ENCODE results near the gene LARP1.

The LARP1 gene

DNA sequence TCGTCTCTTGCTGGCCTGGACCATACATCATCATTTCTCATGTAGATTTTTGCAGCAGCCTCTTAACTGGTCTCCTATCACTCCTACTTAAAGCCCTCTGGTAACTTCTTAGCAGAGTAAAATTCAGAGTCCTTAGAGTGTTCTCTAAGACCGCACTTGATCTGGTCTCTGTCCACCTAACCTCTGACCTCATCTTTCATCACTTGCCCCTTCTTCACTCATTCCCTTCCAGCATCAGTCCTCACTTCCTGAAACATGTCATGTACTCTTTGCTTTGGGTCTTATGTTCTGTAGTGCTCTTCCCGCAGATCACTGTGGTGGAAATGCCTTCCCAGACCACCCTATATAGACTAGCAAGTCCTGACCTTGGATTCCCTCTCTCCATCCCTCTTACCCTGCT is 9.8 kb downstream of the LARP1 start:
- DNase-seq, result no peak

DNA sequence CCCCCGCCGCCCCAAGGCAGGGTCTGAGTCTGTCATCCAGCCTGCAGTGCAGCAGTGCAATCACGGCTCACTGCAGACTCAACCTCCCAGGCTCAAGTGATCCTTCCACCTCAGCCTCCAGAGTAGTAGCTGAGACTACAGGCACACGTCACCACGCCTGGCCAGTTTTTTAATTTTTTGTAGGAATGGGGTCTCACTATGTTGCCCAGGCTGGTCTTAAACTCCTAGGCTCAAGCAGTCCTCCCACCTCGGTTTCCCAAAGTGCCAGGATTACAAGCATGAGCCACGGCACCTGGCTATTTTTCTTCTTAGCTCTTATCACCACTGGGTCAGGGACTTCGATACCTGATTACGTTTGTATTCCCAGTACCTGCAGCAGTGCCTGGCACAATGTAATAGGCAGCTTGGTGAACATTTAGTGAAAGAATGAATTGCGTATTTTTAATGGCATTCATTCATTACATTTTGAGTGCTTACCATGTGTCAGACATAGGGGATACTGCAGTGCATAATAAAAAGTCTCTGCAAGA is 10.3 kb downstream of the LARP1 start:
- DNase-seq, result no peak

DNA sequence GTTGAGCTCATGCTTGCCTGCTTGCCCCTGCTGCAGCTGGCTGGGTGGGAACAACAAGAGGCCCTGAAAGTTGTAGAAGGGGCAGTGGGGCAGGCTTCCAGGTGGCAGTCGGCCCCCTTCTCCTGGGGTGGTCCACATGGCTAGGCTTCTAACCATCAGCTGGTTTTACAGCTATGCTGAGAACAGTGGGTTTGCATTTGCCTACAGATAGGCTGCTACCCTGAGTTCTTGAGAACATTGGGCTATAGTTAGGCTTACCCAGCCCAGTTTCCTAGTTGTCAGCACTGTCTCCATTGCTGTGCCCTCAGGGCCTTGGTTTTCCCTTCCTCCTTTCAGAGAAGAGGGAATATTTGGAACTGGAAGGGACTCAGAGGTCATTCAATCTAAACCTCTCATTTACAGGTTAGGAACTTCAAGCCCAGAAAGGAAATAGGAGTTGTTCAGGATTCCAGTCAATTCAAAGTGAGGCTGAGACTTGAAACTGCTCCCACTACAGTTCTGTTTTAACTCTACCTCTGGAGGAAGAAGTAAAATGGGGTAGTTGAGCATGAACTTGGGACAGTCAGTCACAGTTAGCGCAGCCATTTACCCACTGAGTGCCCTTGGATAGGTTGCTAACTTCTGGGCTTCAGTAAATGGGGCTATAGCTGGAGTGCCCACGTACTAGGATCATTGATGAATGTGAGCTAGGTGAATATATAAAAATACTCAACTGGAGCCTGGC is 11.5 kb downstream of the LARP1 start:
- DNase-seq, result no peak

DNA sequence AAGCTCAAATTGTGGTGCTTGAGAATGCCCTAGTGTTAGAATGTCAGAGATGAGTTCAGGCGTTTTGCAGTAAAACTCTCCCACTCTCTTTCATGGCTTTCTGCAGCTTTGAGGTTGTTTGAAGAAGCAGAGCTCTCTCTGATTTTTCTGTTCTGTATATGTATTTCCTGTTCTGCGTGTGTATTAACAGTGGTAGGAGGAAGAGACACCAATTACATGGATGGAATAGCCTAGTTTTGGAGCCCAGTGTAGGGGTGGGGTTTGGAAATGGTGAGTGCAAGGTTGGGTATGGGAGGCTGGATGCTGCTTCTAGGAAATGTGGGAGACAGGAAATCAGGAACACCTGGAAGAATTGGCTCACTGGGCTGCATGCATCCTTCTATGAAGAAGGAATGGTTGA is 12.4 kb downstream of the LARP1 start:
- DNase-seq, result no peak

DNA sequence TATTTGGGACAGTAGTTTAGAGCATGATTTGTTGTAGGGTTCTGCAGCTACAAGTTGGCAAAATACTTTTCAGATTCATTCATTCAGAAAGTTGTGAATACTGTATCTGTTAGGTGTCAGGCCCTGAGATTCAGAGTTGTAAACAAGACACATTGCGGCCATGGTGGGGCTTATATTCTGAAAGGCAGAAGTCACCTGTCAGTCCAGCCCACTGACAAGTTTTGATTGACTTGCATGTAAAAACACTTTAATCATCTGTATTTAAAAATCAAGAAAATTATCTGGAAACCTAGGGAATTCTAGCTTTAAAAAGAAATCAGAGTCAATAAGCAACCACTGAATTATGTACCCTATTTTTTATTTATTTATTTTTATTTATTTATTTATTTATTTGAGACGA is 13.0 kb downstream of the LARP1 start:
- no peak for DNase-seq

DNA sequence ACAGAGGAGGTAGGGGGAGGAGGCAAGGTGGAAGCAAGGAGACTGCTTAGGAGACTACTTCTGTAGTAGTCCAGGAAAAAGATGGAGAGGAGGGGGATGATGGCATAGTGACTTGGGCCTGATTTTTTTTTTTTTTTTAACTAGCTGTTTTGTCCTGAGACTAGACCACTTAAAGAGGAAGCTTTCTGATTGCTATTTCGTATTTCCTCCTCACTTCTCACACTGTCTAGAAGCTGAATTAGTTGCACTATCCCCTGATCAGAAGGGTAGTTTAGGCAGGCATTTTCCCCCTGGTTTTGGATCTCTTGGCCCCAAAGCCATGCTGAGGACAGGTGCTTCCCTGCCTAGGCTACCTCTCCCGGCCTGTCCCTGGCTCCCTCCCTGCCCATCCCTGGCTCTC is 14.9 kb downstream of the LARP1 start:
- no peak for DNase-seq

DNA sequence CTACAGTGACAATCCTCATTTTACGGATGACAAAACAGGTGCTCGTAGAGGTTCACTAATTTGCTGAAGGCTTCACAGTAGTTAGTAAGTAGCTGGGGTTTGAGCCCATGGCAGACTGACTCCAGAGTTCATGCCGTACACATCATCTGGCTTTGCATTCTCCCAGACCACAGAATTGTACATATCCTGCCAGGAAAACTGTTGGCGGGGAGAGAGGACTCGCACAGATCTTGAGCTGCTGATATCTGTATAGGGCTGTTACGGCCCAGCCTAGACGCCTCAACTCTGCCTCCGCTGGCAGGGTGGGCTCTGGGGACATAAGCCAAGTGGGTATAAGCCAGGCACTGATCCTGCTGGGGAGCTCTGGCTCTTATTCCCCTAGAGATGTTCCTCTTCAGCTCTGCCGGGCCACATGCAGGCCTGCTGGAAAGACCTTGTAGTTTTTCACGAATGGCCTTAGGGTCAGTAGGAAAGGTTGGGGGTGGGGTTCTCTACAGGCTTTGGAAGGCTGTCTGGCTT is 16.3 kb downstream of the LARP1 start:
- DNase-seq, result no peak

DNA sequence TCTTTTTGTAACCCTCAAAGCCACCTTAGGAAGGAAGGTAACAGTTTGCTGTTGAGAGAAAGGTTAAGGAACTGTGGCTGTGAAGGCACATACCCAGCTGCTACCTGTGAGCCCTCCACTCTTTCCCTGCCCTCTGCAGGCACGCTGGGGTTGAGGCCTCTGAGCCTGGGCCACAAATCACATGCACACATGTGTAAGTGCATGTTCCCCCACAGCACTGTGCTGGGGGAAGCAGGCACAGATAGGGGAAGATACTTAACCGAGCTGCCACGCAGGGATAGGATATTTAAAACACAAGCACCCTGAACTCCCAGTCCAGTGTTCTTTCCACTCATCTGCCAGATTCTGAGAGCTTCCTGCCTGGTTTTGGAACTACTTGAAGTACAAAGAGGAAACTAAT is 18.1 kb downstream of the LARP1 start:
- no peak for DNase-seq

DNA sequence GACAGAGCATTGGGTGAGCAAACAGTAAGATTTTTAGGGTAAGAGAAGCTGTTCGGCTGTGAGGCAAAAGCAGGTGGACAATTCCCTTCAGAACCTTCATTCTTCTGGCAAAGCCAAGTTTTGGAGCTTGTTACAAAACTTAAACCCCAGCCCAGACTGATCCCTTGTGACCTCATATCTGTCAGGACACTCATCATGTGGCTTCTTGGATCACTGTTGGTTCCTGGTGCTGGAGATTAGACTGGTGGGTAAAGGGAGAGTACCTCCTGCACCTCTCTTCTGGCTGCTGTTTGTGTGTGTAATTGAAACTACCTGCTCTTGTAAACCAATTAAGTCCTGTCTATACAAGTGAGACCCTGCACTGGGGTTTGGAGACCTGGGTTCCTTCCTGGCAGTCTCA is 21.0 kb downstream of the LARP1 start:
- DNase-seq, result no peak

DNA sequence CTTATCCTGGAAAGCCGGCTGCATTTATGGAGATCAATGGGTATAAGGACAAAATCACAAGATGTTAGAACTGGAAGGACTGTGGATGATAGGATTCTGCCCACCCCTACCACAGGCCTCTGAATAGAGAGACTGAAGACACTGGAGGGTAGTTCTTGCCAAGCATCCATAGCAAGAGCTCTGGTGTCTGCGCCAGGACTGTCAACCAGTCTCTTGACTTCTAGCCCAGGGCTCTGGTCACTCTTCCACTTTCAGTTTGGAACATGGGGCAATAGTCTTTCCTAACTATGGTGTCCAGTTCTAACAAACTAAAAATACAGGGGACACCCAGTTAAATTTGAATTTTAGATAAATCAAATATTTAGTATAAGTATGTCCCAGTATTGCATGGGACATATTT is 23.4 kb downstream of the LARP1 start:
- DNase-seq, result no peak

DNA sequence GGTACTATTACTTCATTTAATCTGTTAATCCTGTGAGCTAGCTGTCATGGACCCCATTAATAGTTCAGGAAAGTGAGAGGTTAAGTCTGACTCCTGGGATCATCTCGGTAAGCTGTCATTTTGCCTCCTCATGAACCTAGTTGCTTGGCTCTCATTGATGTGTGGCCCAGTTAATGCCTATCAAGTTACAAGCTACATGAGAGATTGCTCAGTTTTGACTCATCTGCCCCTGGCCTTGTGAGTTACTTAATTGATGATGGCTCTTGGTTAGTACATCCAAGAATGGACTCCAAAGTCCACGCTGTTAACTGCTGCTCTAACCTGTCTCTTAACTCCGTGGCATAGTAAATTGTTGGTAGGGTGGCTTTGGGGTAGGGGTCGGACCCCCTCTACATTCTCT is 23.9 kb downstream of the LARP1 start:
- DNase-seq, result no peak

DNA sequence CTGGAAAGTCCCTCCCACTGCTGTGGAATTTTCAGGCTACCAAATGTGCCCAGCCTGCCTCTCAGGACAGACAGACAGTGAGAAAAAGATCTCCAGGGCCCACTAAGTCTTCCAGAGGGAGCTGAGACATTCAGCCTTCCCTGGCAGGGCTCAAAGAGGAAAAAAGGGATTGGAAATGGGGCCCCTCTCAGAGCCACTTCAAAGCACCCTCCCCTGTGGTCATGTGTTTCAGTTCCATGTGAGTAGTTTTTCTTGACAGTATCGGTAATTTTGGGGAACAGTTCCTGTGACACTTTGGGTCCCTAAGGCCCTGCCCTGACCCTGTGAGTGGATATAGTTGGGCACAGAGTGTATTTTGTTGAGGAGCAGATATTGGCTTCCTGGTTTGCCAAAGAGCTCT is 25.0 kb downstream of the LARP1 start:
- DNase-seq, result no peak

DNA sequence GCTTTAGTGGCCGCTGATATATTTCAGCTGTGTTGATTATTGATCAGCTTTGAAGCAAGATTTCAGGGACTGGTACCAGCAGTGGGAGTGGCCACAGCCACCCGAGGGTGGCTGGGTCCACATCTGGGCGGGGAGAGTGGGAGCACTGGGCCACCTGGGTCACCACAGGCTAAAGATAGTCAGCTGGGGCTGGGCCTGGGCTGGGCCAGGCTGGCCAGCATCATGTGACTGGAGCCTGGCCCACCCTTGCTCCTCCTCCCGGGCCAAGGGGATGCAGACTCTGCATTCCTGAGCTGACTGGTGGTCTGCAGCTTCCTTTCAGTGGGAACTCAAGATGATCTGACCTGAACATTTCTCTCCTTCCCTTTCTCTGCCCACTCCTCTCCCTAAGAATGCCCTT is 27.1 kb downstream of the LARP1 start:
- no peak for DNase-seq

DNA sequence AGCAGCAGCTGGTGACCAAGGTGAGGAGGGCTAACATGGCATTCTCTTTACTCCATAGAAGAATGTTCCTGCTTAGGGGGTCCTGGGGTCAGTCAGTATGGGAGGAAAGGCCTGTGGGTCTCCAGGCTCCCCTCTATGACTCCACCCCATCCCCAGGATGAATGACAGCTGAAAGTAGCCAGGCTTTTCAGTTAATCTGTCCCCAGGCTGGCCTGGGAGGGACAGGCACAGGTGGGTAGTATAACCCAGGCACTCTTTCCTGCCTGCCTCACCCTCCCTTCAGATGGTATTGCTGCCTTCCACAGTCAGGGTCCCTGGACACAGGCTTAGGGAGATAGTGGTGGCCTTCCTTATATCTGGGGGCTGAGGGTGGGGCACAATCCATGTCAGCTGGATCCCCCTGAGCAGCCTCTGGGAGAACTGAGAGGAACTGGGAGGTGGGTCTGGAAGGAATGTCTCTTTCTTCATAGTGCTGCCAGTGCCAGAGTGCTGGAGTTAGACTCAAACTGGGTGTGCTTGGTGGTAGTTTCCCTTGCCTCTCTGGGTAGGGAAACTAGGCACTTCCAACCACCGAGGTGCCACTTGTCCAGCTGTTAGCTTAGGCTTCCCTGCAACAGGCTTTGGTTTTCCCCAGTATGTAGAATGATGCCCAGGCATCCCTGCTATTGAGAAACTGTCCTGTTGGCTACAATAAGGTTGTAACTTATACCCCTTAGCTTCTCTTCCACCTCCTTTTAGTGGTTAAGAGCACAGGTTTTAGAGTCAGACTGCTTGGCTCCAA is 27.8 kb downstream of the LARP1 start:
- no peak for DNase-seq

DNA sequence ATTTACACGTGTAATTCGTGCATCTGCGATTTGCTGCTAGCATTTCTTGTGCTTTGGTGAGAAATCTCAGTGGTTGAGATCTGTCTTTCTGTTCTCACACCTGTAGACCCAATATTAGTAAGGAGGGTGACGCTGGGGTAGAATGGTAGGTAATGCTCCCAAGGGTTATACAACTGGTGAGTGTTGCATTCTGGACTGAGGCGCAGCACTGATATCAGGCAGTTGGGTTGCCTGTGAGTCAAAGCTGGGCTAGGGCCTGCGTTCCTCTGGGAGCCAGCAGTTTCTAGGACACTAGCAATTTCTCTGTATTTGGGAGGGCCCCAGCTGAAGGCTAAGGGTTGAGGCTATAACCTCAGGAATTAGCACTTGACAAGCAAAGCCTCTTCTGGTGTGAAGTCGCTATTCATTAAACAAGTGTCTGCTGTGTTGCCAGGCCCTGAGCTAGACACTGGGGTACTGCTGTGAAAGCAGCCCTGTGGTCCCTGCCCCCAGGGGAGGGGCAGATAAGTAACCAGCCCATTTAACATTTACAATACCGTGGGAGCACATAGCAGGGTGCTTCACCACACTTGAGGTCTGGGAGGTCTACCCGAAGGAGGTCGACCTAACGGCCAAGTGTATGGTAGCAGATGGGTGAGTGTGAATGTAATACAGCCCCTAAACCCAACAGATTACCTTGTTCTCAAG is 28.7 kb downstream of the LARP1 start:
- DNase-seq, result no peak

DNA sequence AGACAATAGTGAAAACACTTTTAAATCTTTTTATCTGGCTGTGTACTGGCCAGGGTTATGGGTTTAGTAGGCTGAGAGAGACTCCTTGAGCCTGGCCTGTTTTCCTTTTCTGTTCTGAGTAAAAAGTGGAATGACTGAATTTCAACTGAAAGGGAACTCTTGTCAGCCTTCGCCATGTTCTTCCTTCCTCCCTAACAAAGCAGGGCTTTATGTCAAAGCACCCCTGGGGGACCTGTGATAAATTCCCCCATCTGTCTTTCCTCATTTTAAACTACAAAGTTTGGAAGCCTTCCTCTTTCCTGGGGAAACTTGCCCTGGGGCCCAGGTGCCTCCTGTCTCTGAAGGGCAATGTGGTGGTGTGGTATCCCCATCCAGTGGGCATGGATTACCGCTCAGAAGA is 29.7 kb downstream of the LARP1 start:
- DNase-seq, result no peak

DNA sequence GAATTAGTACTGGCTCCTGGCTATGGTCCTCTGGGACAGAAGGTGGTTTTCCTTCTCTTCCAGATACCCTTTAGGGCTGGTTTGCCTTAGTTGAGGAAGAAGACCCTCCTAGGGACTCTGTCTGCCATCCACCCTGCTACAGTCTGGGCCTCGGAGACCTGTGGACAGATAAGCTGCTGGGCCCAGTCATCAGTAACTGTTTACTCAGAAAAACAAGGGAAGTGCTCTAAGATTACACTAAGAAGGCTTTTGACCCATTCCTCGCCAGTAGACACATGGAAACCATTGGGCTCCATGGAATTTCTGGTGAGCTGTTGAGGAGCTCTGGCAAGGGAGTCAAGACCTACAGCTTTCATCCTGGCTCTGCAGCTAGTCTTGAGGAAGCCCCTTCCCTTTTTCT is 31.2 kb downstream of the LARP1 start:
- no peak for DNase-seq

DNA sequence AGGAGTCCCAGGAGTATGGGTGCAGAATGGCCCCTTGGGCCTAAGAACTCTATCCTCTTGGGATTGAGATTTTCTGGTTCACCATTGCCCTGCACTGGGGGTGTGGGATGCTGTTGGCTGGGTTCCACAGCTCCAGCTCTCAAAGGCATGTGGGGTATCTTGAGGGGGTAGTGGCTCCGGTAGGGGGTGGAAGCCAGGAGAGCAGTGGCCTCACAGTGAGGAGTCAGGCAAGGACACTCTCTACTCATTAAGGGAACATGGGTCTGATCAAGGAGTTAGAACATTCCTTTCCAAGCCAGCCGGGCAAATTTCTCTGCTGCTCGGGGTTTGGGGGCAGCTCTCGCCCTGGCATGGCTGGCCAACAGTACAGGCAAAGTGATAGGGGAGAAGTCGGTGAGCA is 33.0 kb downstream of the LARP1 start:
- DNase-seq, result no peak

DNA sequence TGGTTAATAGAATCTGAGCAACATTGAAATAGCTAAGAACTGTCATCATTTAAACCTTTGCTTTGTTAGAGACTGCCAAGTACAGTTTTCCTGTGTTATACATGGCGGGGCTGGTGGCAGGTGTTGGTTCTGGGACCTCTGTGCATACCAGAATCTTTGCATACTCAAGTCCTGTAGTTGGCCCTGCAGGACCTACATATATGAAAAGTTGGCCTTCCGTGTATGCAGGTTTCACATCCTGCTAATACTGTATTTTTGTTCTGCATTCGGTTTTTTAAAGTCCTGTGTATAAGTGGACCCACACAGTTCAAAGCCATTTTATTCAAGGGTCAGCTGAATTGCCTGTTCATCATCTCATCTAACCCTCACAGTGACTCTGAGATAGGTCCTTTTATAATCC is 36.4 kb downstream of the LARP1 start:
- no peak for DNase-seq

DNA sequence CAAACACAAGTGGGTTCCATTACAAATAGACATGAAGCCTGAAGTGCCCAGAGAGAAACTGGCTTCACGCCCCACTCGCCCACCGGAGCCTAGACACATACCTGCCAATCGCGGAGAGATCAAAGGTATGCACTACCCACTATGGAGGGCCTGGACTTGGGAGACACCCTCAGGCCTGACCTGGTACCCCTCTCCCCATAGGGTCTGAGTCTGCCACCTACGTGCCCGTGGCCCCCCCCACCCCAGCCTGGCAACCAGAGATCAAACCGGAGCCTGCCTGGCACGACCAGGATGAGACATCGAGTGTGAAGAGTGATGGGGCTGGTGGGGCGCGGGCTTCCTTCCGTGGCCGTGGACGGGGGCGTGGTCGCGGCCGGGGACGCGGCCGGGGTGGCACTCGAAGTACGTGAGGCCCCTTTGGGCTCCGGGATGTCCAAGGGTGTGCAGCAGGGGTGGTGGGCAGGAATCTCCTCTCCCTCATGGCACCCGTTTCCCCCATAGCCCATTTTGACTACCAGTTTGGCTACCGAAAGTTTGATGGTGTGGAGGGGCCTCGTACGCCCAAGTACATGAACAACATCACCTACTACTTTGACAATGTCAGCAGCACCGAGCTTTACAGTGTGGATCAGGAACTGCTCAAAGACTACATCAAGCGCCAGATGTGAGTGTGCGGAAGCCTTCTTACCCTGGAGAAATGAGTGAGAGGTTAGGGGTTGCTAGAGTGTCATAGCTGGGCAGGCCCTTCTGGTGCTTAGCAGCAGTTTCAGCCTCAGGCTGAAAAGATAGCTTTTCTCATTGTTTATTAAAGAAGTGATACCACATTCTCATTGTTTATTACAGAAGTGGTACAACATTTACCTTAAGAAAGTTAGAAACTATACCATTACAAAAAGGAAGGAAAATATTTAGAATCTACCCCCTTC is 38.7 kb downstream of the LARP1 start:
- no peak for DNase-seq

DNA sequence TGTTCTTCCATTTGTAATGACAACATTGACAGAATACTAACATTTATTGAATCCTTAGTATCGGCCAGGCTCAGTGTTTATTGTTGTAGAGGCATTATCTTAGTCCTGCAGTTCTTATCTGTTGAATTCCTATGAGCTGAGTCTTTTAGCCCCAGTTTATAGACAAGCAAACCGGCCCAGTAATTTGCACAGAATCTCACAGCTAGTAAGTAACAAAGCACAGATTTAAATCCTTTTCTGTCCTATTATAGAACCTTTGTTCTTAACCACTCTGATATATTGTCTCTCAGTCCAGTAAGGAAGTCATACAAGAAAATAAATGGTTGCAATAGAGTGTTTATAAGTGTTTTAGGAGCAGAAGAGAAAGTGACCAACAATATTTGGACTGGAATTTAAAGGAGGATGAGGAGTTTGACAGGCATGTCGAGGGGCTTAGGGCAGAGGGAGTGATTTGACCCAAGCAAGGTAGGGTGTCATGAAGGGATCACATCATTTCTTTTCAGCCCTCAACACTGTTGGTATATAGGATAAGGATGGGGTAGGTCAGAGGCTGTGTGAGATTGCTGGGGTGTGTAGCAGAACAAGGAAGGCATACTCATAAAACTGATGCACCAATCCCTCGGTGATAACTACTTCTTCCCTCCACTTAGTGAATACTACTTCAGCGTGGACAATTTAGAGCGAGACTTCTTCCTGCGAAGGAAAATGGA is 39.5 kb downstream of the LARP1 start:
- no peak for DNase-seq

DNA sequence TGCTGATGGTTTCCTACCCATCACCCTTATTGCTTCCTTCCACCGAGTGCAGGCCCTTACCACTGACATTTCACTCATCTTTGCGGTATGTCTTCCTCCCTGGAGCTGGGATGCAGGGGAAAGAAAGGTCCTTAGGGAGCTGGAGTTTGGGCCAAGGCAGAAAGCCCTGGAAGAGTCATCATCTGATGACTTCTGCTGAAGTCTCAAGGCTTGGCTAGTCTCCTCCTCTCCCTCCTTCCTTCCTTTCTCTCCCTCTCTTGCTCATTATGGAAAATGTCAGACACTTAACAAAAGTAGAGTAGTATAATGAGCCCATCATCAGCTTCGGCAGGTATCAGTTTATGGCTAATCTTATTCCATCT is 40.0 kb downstream of the LARP1 start:
- no peak for DNase-seq
